K562 treated with DMSO at 1 percent for 4 hours (cell line): ENCODE data around the gene SLITRK2. TPM values are rescaled to one million over a fixed set of nuclear protein-coding genes. Genes with fewer than 3 reads are reported as not detected.

ENCODE experiments used
- total RNA-seq: library from RNA; unstranded; fragments of 300-600 nt; gene quantifications from 2 replicates; pipeline ENCODE4 v1.2.3, GENCODE V29; 2022; ENCODE audit not compliant: insufficient read depth

SLITRK2 gene
- not detected in 2 replicates for total RNA-seq

DNA sequence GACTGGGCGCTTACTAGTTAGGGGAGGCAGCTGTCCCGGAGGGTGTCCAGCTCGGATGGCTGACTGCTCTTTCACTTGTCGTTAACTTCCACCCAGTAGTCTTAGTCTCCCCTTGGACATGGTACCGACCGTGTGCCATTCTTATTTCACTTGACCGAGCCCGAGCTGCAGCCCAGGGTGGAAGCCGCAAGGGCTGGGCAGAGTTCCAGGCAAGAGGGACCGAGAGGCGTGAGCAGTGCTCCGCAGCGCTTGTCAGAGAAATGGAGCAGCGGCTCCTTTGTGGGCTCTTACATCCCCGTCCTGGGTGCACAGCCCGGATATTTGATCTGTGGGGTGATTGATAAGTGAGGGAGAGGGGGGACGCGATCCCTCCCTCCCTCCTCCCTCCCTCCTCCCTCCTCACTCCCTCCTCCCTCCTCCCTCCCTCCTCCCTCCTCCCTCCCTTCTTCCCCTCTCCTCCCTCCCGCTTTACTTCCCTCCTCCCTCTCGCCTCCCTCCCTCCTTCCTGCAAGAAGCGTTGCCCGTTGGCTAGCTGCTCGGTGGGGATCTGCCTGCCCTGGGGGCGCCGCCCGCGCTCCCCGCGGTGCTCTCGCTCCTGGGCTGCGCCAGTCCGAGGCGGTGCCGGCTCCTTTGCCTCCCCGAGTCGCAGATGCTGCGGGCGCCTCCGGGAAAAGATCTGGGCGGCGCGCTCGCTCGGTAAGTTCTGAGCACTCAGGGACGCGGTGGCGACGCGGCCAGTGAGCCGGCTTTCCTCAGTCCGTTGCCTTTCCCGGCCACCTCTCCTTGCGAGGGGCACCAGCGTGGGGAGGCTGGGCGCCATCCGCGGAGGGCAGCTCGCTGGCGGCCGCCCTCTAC, at the start of gene SLITRK2:
TSS of gene SLITRK2 (plus strand) at position 499 of the 855 bp plus-strand sequence. CDS start 4,597 bp downstream, outside the sequence.

